Osteoblast (primary cell): ENCODE measurements around the gene MEST. TPM values are rescaled to one million over a fixed set of nuclear protein-coding genes. Genes with fewer than 3 reads are reported as not detected.
A peak's percentile ranks its signal among the peaks of the same experiment; 100 is the strongest.

ENCODE experiments used
- DNase-seq: peaks from one replicate; pipeline ENCODE4 v3.0.0; 2011; ENCODE audit warnings: low spot score, mixed read lengths; ENCODE audit not compliant: insufficient read length; ENCODE audit errors: missing footprints
- H2AFZ ChIP-seq: 2 replicates; pipeline ENCODE4 v1.6.0; 2011; ENCODE audit warnings: mild to moderate bottlenecking, low read length
- H3K27ac ChIP-seq: 2 replicates; pipeline ENCODE4 v1.5.1; 2011; ENCODE audit warnings: mild to moderate bottlenecking, low read depth, low read length, moderate library complexity
- H3K27me3 ChIP-seq: 2 replicates; pipeline ENCODE4 v1.6.0; 2012; ENCODE audit warnings: mild to moderate bottlenecking, control low read depth, inconsistent platforms, low read length, moderate library complexity; ENCODE audit not compliant: insufficient read depth
- H3K36me3 ChIP-seq: 2 replicates; pipeline ENCODE4 v1.5.1; 2011; ENCODE audit warnings: mild to moderate bottlenecking, low read length, control low read depth, moderate library complexity; ENCODE audit not compliant: insufficient read depth
- H3K4me1 ChIP-seq: 2 replicates; pipeline ENCODE4 v1.5.1; 2011; ENCODE audit warnings: mild to moderate bottlenecking, low read length, control low read depth, moderate library complexity; ENCODE audit not compliant: insufficient read depth
- H3K4me2 ChIP-seq: 2 replicates; pipeline ENCODE4 v1.6.0; 2011; ENCODE audit warnings: mild to moderate bottlenecking, low read length; ENCODE audit not compliant: insufficient read depth
- H3K4me3 ChIP-seq: fragments of 200-600 bp; sonication (generic); 3 replicates; pipeline ENCODE4 v1.5.1; 2012; ENCODE audit warnings: mild to moderate bottlenecking, low read length, inconsistent platforms; ENCODE audit not compliant: insufficient read depth
- H3K79me2 ChIP-seq: 2 replicates; pipeline ENCODE4 v1.6.0; 2012; ENCODE audit warnings: mild to moderate bottlenecking, low read length, control low read depth, inconsistent platforms; ENCODE audit not compliant: insufficient read depth
- H3K9me3 ChIP-seq: 2 replicates; pipeline ENCODE4 v1.5.1; 2011; ENCODE audit warnings: low read depth, low read length, control low read depth
- H4K20me1 ChIP-seq: 2 replicates; pipeline ENCODE4 v1.6.0; 2012; ENCODE audit warnings: mild to moderate bottlenecking, low read length, control low read depth; ENCODE audit not compliant: insufficient read depth
- CTCF ChIP-seq: IDR thresholded peaks from 2 replicates; pipeline ENCODE4 v1.5.1; 2011; ENCODE audit warnings: mild to moderate bottlenecking, low read depth, low read length, moderate library complexity; ENCODE audit errors: extremely low read depth
- total RNA-seq: library from RNA; depleted of rRNA; stranded (reverse); fragments of >200 nt; gene quantifications from 2 replicates; pipeline ENCODE4 v1.2.3, GENCODE V29; 2012

Gene MEST
- total RNA-seq, 1 donor = 330 TPM

- DNase-seq = peak; percentile 92
Observed at GRCh38 chr7:130490888-130491804, 739 bp upstream of the MEST start.

GRCh38 chr7:130492523-130493274 is 814 bp downstream of the MEST start:
- peak overlapping the region; percentile 41 for H3K27ac ChIP-seq
- H3K9me3 ChIP-seq = no peaks in the 10 kb centered on the region
- peaks cover 23% of the 10 kb centered on the region for H3K4me1 ChIP-seq
- peaks cover 31% of the 10 kb centered on the region for H3K79me2 ChIP-seq
- H3K36me3 ChIP-seq = peaks cover 7% of the 10 kb centered on the region
- no peak overlapping the region for H2AFZ ChIP-seq
- no peak for TF ChIP-seq CTCF
- no peaks in the 10 kb centered on the region for H4K20me1 ChIP-seq
- peak overlapping the region; percentile 77 for H3K4me2 ChIP-seq
- DNase-seq = no peak
- H3K27me3 ChIP-seq = no peaks in the 10 kb centered on the region
- H3K4me3 ChIP-seq = peak overlapping the region; percentile 78

More at GRCh38 chr7:130490888-130491804, 739 bp upstream of the MEST start:
- H3K4me2 ChIP-seq = peak overlapping the region; percentile 77
- H3K79me2 ChIP-seq = peaks cover 31% of the 10 kb centered on the region
- no peak overlapping the region for H3K27ac ChIP-seq
- no peaks in the 10 kb centered on the region for H3K27me3 ChIP-seq
- H3K9me3 ChIP-seq = no peaks in the 10 kb centered on the region
- no peaks in the 10 kb centered on the region for H4K20me1 ChIP-seq
- H3K4me3 ChIP-seq = peak overlapping the region; percentile 78
- peak overlapping the region; percentile 73 for H2AFZ ChIP-seq
- H3K36me3 ChIP-seq = no peaks in the 10 kb centered on the region
- peak; percentile 53 for TF ChIP-seq CTCF
- peaks cover 27% of the 10 kb centered on the region for H3K4me1 ChIP-seq

DNA sequence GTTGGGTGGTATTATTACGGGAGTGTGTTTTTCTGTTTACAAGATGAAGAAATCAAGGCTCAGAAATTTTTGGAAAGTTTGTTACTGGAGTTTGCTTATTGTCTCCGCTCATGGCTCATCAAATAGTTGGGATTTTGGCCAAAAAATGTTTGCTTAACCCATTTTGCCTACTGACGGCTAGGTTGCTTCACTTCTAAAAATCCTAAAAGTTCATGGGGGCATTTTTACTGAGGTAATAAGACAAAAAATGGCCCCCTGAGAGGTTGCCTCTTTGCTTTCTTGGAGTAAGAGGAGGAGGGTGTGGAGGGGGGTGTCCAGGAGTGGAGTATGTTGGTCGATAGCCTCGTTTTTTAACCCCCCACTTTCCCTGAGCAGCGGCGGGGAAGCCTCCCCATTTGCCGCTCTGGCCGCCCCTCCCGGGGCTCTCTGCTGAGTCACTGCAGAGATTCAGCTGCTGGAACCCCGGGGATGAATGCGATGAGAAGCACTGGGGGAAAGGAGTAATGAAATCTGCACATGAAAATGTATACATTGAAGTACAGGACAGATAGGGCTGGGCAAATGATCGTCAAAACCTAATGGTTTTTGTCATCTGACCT is 1.5 kb downstream of the MEST start:
- H3K4me3 ChIP-seq = peak overlapping the region; percentile 78
- peaks cover 12% of the 10 kb centered on the region for H3K36me3 ChIP-seq
- no peaks in the 10 kb centered on the region for H4K20me1 ChIP-seq
- TF ChIP-seq CTCF = no peak
- H3K9me3 ChIP-seq = no peaks in the 10 kb centered on the region
- H3K27me3 ChIP-seq = no peaks in the 10 kb centered on the region
- H3K4me2 ChIP-seq = peak overlapping the region; percentile 77
- no peak overlapping the region for H2AFZ ChIP-seq
- H3K79me2 ChIP-seq = peaks cover 31% of the 10 kb centered on the region
- H3K4me1 ChIP-seq = peaks cover 20% of the 10 kb centered on the region
- DNase-seq = peak; percentile 90
- H3K27ac ChIP-seq = peak overlapping the region; percentile 41
